Measurements from ENCODE around the gene HOXB5.

HOXB5 gene

DNA sequence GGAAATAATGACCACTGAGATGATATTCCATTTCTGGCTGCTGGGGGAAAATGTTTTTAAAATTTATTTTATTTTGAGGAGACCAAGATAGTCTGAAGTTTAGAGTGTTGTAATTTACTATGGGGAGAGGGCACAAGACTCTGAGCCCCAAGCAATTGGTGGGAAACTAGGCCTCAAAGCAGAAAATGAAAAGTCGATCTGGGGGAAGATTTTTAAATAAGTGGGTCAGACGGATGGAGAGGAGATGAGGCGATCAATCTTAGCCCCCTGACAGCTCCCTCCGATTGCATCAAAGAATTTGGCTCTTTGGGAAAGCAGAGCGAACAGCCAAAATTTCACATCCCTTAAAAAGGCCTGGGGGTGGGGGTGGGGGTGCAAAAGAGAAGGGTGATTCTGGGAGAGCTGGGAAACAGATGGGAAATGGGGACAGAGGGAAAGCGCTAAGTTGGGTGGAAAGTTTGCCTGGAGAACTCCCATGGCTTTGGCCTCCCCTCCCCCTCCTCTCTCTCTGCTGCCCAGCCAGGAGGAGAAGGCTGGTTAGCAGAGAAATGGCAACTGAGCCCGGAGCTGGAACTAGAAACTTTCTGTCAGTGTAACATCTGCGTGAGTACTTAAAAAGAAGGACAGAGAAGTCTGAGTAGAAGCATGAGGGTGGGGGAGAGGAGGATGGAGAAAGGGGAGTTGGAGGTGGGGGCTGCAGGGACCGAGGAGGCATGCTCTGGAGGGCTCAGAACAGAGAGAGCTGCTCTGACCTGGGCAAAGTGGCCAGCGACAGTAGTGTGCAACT is 47.2 kb downstream of the HOXB5 start:
- no peaks in the 10 kb centered on the region for H3K36me3 Mint-ChIP-seq
- no peaks in the 10 kb centered on the region for H3K9me3 Mint-ChIP-seq (ENCODE audit: low read depth)
- H3K4me3 Mint-ChIP-seq = peak overlapping the region; percentile 34
- peaks cover 42% of the 10 kb centered on the region for H3K4me1 Mint-ChIP-seq (ENCODE audit: low read depth)
- H3K27ac Mint-ChIP-seq = peak overlapping the region; percentile 61
- H3K27me3 Mint-ChIP-seq = peaks cover 2% of the 10 kb centered on the region

DNA sequence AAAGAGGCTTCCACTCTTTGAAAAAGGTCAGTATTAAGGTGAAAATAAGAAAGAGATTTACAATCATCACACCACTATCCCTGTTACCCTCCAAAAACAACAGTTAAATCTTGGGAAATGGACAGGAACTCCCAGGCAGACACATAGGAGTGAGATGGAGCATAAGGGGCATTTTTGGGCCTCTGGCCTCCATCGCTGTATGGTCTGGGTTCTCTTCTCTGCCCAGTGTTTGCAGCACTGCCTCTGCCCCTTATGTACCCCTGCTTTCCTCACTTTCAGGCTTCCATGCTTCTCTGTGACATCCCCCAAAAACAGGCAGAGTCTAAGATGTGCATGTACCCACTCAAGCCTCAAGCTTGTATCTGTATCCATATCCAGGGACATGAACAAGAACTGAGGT is 48.0 kb downstream of the HOXB5 start:
- Mint-ChIP-seq H3K27me3 (peaks cover 2% of the 10 kb centered on the region), H3K27ac (peak overlapping the region; percentile 64), H3K4me1 (ENCODE audit: low read depth) (peaks cover 46% of the 10 kb centered on the region), H3K4me3 (peak overlapping the region; percentile 97), H3K36me3 (no peaks in the 10 kb centered on the region), H3K9me3 (ENCODE audit: low read depth) (no peaks in the 10 kb centered on the region)

DNA sequence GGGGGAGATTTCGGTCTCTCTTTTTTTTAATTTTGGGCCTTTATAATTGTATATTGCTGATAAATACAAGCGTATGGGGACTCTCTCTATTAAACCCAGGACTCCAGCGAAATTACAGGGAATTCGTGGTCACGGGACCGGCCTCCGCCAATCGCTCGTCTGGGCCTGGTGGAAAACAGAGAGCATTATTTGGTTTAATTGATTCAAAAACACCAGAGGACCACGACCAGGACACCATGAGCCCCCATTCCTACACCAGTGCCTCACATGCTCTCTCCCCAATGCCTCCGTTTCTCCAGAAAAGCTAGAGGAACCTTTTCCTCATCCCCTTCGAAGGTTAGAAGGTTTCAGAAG is 48.6 kb downstream of the HOXB5 start, which contains the start of gene HOXB2:
TSS of gene HOXB2 (minus strand) at position 88 of the 354 bp plus-strand sequence. CDS start 198 bp downstream, outside the sequence.
- Mint-ChIP-seq H3K4me3 (peak within 1 kb of the TSS; percentile 97), H3K36me3 (no peaks in the 10 kb centered on the region), H3K4me1 (ENCODE audit: low read depth) (peaks cover 51% of the 10 kb centered on the region), H3K9me3 (ENCODE audit: low read depth) (no peaks in the 10 kb centered on the region), H3K27me3 (peaks cover 2% of the 10 kb centered on the region), H3K27ac (peak within 1 kb of the TSS; percentile 95)

DNA sequence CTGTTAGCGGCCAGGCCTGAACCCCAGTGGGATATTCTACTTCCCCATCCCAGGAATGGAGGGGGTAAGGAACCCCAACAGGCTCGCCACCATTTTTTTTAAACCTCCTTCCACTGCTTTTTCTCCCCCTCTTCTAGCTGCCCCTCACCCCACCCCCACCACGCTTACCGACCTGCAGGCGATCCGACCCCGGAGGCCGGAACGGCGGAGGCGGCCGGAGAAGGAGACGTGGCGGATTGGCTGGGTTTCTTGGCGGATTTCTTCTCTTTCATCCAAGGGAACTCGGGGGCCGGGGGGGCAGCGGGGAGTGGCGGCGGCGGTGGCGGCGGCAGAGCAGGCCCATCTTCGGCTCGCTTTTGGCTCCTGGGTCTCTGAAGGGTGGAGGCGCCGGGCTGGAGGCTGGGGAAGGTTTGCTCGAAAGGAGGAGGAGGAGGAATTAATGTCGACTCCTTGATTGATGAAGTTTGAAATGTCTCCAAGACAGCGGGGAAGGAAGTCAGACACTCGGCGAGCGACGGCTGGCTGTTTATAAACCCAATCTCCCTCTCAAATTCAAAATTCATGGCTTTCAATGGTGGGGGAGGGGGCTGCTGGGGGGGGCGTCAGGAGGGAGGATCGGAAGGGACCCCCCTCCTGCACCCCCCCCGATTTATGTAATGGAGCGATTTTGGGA is 49.1 kb downstream of the HOXB5 start:
- H3K9me3 Mint-ChIP-seq (ENCODE audit: low read depth) = no peaks in the 10 kb centered on the region
- H3K27me3 Mint-ChIP-seq = peaks cover 2% of the 10 kb centered on the region
- H3K36me3 Mint-ChIP-seq = no peaks in the 10 kb centered on the region
- peak overlapping the region; percentile 95 for H3K27ac Mint-ChIP-seq
- H3K4me3 Mint-ChIP-seq = peak overlapping the region; percentile 97
- H3K4me1 Mint-ChIP-seq (ENCODE audit: low read depth) = peaks cover 55% of the 10 kb centered on the region

DNA sequence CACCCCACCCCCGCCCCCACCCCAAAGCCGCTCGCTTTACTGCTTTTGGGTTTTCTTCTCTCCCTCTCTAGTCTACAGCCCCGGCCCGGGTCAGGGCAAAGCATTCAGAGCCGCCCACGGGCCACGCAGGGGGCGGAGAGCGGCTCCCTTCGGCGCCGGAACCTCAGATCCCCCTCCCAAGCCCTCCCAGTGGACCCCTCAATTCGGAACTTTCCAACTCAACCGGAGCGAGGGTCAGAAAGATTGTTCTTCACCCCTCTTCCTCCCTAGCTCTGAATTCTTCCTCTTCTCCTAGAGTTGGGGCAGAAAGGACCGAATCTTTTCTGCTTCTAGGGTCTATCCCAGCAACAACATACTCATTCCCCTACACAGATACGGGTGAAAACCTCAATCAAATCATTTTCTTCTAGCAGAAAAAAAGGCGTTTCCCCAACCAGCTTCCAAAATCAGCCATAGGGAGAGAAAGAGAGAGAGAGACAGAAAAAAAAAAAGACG is 49.7 kb downstream of the HOXB5 start:
- Mint-ChIP-seq H3K27me3 (peaks cover 2% of the 10 kb centered on the region), H3K9me3 (ENCODE audit: low read depth) (no peaks in the 10 kb centered on the region), H3K4me3 (peak overlapping the region; percentile 97), H3K27ac (peak overlapping the region; percentile 95), H3K4me1 (ENCODE audit: low read depth) (peaks cover 55% of the 10 kb centered on the region), H3K36me3 (no peaks in the 10 kb centered on the region)

DNA sequence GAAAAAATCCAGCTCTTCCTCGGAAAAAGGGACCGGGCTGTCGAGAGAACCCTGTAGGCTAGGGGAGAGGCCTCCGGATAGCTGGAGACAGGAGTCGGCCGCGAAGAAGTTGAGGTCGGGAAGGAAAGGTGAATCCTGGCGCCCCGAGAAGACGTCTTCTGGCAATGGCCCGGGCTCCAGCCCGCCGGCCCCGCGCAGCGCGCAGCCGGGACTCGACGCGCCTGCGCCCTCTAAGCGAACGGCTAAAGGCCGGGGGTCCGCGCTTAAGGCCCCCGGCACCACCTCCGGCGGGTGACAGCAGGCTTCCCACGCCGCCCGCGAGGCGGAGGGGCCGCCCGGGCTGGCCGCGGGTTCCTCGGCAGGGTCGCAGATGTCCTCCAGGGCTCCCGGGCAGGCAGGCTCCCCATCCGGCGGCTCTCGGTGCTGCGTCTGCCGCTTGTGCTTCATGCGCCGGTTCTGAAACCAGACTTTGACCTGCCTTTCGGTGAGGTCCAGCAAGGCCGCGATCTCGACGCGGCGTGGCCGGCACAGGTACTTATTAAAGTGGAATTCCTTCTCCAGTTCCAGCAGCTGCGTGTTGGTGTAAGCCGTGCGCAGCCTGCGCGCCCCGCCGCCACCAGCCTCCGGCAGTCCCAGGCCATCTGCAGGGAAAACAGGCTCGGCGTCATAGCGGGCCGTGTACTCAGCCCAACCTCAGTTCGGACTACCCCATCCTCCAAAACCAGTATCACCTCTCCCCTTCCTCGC is 50.3 kb downstream of the HOXB5 start:
- peak overlapping the region; percentile 98 for H3K4me3 Mint-ChIP-seq
- H3K27me3 Mint-ChIP-seq = peaks cover 2% of the 10 kb centered on the region
- no peaks in the 10 kb centered on the region for H3K9me3 Mint-ChIP-seq (ENCODE audit: low read depth)
- H3K36me3 Mint-ChIP-seq = no peaks in the 10 kb centered on the region
- H3K4me1 Mint-ChIP-seq (ENCODE audit: low read depth) = peaks cover 51% of the 10 kb centered on the region
- peak overlapping the region; percentile 95 for H3K27ac Mint-ChIP-seq

DNA sequence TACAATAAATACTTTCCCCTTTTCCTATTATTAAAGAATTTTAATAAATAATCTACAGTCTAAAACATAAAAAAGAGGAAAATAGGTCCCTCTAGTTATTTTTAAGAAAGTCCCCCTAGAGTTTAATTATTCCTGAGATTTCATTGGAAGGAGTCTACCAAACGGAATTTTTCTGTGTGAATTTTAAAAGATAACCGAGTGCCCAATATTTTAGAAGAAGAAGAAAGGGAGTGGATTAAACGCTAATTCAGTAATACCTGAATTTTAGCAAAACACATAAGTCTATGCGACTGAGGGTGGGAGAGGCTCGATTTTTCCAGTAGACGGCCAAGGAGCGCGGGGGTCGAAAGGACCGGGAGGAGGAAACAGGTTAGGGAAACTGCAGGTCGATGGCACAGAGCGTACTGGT is 50.9 kb downstream of the HOXB5 start:
- no peaks in the 10 kb centered on the region for H3K9me3 Mint-ChIP-seq (ENCODE audit: low read depth)
- H3K4me3 Mint-ChIP-seq = peak overlapping the region; percentile 98
- peak overlapping the region; percentile 91 for H3K27ac Mint-ChIP-seq
- no peaks in the 10 kb centered on the region for H3K36me3 Mint-ChIP-seq
- H3K27me3 Mint-ChIP-seq = peaks cover 2% of the 10 kb centered on the region
- peaks cover 46% of the 10 kb centered on the region for H3K4me1 Mint-ChIP-seq (ENCODE audit: low read depth)

DNA sequence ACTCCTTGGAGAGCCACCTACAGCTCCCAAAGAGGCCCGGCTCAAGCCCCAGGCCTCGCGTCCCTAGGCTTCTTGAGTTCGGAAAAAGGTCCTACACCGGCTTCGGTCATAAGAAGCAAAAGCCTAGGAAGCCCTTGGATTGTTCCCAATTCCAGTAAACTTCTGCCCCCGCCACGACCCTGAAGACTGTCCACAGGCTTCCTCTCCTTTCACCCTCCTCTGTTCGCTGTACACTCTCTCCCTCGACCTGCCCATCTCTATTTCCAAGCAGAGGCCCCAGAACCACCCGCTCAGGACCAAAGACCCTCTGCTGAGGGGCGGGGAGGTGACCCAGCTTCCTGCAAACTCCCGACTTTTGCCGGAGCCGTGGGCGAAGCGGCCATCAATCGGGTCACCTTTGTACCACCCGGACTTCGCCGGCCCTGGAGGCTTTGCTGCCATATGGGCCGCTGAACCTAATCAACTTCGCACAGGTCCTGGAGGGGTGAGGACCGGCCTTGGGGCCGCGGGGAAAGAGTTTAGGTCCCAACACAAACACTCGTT is 51.4 kb downstream of the HOXB5 start:
- Mint-ChIP-seq H3K9me3 (ENCODE audit: low read depth) (no peaks in the 10 kb centered on the region), H3K4me1 (ENCODE audit: low read depth) (peaks cover 44% of the 10 kb centered on the region), H3K27ac (peak overlapping the region; percentile 99), H3K4me3 (peak overlapping the region; percentile 98), H3K27me3 (peaks cover 2% of the 10 kb centered on the region), H3K36me3 (no peaks in the 10 kb centered on the region)

DNA sequence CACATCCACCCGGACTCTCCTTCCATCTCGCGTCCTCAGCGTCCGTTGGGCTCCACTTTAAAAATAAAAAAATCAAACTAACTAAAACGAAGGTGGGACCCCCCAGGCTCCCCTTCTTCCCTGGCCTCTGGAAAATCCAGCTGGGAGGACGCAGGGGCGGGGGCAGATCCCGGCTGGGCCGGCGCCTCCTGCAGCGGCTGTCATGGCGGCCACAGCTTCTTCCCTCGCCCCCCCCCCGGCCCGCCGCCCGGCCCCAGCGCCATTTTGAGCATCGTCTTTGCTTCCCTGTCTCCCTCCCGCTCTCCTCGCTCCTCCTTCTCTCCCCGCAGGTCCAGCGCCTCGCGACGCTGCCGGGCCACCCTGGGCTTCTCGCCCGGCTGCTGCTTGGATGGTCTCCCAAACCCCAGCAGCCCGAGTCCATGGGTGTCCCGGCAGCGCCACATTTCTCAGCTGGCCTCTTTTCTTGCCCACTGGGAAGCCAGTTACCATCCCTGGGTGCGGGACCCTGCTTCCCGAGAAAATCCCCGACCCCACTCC is 51.9 kb downstream of the HOXB5 start:
- Mint-ChIP-seq H3K27me3 (peaks cover 2% of the 10 kb centered on the region), H3K36me3 (no peaks in the 10 kb centered on the region), H3K4me1 (ENCODE audit: low read depth) (peaks cover 41% of the 10 kb centered on the region), H3K27ac (peak overlapping the region; percentile 99), H3K4me3 (peak overlapping the region; percentile 98), H3K9me3 (ENCODE audit: low read depth) (no peaks in the 10 kb centered on the region)
